ENCODE measurements around the gene ZFPM1.

- TF ChIP-seq CTCF (IDR thresholded peaks at IDR 0.05): no peak
- TF ChIP-seq POLR2A (IDR thresholded peaks at IDR 0.05): no peak
Observed at GRCh38 chr16:88487920-88488851, 35.1 kb downstream of the ZFPM1 start.
